ENCODE measurements around the gene PTPRS.

Gene PTPRS

GRCh38 chr19:5339198-5339949 lies 1.2 kb downstream of the PTPRS start:
- no peak for TF ChIP-seq CTCF (IDR thresholded peaks at IDR 0.05; ENCODE audit: low read depth, low read length, missing control alignments)
- in situ Hi-C loops (cut with HindIII; ENCODE audit: low sequenced_read_pairs): no loop called here
- no peak for DNase-seq (ENCODE audit: low read depth)
- H3K4me3 ChIP-seq (ENCODE audit: low read depth, low read length): peak overlapping the region; percentile 65

DNA sequence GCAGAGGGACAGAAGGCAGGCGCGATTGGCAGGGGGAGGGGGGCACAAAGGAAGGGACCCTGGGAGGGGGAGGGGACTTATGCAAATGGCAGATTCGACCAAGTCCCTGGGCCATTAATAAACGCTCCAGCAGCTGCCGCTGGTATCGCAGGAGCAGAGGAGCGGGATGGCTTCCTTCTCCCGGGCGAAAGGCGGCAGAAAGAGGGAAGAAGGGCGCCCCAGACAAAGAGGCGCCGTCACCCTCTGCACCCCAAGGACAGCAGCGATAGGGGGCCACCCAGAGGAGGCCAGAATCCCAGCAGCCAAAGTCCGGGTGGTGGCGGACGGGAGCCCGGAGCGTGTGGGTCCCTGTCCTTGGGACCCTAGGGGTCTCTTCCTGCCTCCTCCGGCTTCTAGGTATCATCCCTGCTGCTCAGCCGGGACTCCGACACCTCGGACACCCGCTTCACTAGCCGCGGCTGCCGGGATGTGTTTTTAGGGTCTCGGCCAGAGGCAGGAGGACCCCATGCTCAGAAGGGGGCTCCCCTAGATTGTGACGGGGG lies 1.9 kb downstream of the PTPRS start:
- in situ Hi-C loops (cut with HindIII; ENCODE audit: low sequenced_read_pairs): no loop called here
- no peak for DNase-seq (ENCODE audit: low read depth)
- H3K4me3 ChIP-seq (ENCODE audit: low read depth, low read length): peak overlapping the region; percentile 65
- no peak for TF ChIP-seq CTCF (IDR thresholded peaks at IDR 0.05; ENCODE audit: low read depth, low read length, missing control alignments)

DNA sequence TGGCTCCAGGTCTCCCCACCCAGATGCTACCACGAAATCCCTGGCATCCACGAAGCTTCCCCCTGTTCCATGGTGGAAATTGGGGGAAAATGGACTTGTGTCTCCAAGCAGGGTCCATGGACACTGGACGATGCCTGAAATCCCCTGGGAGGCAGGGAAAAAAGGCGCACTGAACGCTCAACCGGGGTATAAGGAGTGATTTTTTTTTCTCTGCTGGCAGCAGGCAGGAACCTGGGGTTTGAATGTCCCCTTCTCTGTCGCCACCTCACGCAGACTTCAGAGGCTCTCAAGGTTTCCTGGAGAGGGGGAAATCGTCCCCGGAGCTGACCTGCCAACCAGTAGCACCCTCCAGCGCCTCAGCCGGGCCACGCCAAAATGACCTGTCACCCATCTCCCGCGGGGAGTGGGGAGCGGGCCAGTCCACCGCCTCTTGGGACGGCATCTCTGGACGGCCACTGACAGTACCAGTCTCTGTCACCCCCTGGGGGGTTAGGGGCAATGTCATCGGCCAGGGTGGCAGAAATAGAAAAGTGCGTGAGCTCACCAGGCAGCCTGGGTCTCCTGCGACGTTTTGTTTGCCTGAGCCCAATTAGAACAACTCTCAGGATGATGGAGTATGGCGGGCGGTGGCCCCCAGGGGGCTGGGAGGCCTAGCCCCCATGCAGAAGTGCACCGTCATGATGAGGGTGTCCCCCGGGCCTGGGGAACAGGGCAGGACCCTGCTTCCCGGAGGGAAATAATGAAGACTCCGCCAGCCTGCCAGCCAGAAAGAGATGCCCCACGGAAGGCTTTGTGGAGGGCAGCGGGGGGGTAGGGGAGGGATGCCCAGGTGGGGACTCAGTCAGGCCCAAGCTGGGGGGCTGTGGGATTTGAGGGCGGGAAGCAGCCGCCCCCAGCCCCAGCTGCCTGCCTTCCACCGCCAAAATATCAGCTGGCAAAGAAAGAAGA lies 2.6 kb downstream of the PTPRS start:
- in situ Hi-C loops (cut with HindIII; ENCODE audit: low sequenced_read_pairs): no loop called here
- TF ChIP-seq CTCF (IDR thresholded peaks at IDR 0.05; ENCODE audit: low read depth, low read length, missing control alignments): no peak
- DNase-seq (ENCODE audit: low read depth): no peak
- no peak overlapping the region for H3K4me3 ChIP-seq (ENCODE audit: low read depth, low read length)

DNA sequence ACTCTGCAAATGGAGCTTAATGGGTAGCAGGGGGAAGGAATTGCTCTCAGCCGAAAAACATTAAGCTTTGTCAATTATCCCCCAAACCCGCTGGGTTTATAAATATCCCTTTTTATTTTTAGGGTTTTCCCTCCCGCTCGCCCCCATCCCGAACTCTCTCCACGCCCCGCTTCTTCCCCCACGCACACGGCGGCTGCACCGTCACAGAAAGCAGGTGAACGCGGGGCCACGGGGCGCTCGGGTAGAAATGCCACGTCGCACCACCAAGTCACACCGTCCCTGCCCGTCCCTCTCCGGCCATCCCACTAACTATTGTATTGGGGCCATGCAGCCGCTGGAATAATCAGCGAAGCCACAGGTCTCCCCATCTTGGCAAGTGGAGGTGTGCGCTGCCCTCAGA lies 3.5 kb downstream of the PTPRS start:
- no peak for DNase-seq (ENCODE audit: low read depth)
- TF ChIP-seq CTCF (IDR thresholded peaks at IDR 0.05; ENCODE audit: low read depth, low read length, missing control alignments): no peak
- in situ Hi-C loops (cut with HindIII; ENCODE audit: low sequenced_read_pairs): no loop called here
- no peak overlapping the region for H3K4me3 ChIP-seq (ENCODE audit: low read depth, low read length)

- H3K4me3 ChIP-seq (ENCODE audit: low read depth, low read length): no peak overlapping the region
- DNase-seq (ENCODE audit: low read depth): no peak
- in situ Hi-C loops (cut with HindIII; ENCODE audit: low sequenced_read_pairs): no loop called here
- TF ChIP-seq CTCF (IDR thresholded peaks at IDR 0.05; ENCODE audit: low read depth, low read length, missing control alignments): no peak
These were observed 4.2 kb downstream of the PTPRS start for GRCh38 chr19:5336195-5336965.

DNA sequence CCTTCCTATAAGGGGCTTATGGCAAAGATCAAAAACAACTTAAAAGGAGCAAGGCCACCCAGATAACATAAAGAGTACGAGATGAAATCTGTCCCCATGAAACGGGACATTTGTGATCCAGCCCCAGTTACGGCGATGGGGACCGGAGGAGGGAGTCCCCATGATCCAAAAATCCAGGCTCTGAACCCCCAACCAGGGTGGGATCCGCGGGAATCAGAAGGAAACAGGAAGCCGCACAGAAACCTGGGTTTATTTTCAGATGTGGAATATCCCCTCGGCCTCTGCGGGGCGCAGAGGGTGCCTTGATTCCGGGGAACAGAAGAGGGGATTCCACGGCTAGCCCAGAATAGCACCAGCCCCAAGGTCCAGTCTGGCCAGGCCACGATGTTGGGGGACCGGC lies 5.0 kb downstream of the PTPRS start:
- in situ Hi-C loops (cut with HindIII; ENCODE audit: low sequenced_read_pairs): no loop called here
- H3K4me3 ChIP-seq (ENCODE audit: low read depth, low read length): no peak overlapping the region
- DNase-seq (ENCODE audit: low read depth): no peak
- no peak for TF ChIP-seq CTCF (IDR thresholded peaks at IDR 0.05; ENCODE audit: low read depth, low read length, missing control alignments)
